GM12872 (cell line): ENCODE data around the gene ATP2B1.

ENCODE experiments used
- TF ChIP-seq, protein P1 (sequence below): IDR thresholded peaks from 3 replicates; pipeline ENCODE4 v1.5.1; 2011; ENCODE audit warnings: low read depth, mild to moderate bottlenecking, low read length, moderate library complexity; ENCODE audit not compliant: insufficient read depth

ATP2B1 gene

DNA sequence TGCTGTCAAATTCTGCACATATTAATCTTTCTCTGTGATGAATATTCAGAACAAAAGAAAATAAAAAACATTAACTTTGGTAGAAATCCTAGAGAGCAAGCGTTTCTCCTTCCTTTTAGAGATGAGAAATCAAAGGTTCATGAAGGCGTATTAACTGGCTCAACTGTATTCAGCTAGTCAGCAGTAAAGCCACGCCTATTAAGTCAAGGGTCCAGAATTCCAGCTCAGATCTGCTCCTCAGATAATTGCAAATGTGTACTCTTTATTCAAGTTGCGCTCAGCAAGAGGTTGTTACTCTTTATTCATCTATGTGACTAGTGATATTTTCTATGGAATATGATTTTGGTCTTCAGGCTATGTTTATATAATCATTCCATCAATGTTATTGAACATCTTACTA, 169.7 kb downstream of the ATP2B1 start:
- TF ChIP-seq, protein P1, sequence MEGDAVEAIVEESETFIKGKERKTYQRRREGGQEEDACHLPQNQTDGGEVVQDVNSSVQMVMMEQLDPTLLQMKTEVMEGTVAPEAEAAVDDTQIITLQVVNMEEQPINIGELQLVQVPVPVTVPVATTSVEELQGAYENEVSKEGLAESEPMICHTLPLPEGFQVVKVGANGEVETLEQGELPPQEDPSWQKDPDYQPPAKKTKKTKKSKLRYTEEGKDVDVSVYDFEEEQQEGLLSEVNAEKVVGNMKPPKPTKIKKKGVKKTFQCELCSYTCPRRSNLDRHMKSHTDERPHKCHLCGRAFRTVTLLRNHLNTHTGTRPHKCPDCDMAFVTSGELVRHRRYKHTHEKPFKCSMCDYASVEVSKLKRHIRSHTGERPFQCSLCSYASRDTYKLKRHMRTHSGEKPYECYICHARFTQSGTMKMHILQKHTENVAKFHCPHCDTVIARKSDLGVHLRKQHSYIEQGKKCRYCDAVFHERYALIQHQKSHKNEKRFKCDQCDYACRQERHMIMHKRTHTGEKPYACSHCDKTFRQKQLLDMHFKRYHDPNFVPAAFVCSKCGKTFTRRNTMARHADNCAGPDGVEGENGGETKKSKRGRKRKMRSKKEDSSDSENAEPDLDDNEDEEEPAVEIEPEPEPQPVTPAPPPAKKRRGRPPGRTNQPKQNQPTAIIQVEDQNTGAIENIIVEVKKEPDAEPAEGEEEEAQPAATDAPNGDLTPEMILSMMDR, result no peak
